Measurements from ENCODE around the gene SLFN11. TPM values are rescaled to one million over a fixed set of nuclear protein-coding genes. Genes with fewer than 3 reads are reported as not detected.
A peak's percentile ranks its signal among the peaks of the same experiment; 100 is the strongest.

Gene SLFN11
- total RNA-seq, 4 donors from 2014 or later = 39.0 to 68.6 (median 55.0) TPM

DNA sequence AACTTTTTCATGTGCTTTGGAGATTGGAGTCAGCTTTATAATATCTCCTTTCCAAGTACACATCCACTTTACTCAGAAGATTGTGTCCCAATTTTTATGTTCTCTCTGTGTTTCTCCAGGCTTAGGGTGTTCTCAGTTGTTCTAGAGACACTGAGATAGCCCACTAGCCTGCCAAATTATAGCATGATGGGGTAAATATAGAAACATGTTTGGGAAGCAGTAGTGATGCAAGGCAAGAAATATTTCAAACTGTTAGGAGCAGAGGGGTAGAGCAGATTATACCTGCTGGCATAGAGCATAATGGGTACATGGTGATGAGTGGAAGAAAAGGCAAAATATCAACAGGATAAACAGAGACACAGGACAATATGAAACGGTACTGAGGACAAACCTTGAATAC, 12.4 kb downstream of the SLFN11 start:
- H3K4me1 ChIP-seq = no peaks in the 10 kb centered on the region
- no peaks in the 10 kb centered on the region for H3K27me3 ChIP-seq
- no peak overlapping the region for H3K4me3 ChIP-seq (replicated peaks in 1 of 3)
- H3K36me3 ChIP-seq = peaks cover 9 to 13% of the 10 kb centered on the region in 2 donors
- intact Hi-C loops (cut with DNase I) = loop anchor here (10.0 kb wide), 1 partner anchor 116 kb away; the partner anchor contains the start of gene SLFN5
- DNase-seq = no peak
- no peak overlapping the region for H3K27ac ChIP-seq
- WGBS, 2 donors = 66 to 80% methylated on average over 1 of the region's 1 CpG
- TF ChIP-seq, protein P1, sequence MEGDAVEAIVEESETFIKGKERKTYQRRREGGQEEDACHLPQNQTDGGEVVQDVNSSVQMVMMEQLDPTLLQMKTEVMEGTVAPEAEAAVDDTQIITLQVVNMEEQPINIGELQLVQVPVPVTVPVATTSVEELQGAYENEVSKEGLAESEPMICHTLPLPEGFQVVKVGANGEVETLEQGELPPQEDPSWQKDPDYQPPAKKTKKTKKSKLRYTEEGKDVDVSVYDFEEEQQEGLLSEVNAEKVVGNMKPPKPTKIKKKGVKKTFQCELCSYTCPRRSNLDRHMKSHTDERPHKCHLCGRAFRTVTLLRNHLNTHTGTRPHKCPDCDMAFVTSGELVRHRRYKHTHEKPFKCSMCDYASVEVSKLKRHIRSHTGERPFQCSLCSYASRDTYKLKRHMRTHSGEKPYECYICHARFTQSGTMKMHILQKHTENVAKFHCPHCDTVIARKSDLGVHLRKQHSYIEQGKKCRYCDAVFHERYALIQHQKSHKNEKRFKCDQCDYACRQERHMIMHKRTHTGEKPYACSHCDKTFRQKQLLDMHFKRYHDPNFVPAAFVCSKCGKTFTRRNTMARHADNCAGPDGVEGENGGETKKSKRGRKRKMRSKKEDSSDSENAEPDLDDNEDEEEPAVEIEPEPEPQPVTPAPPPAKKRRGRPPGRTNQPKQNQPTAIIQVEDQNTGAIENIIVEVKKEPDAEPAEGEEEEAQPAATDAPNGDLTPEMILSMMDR (IDR thresholded peaks at IDR 0.05) = no peak
- no peak for TF ChIP-seq POLR2A (IDR thresholded peaks at IDR 0.05)
- no peaks in the 10 kb centered on the region for H3K9me3 ChIP-seq

DNA sequence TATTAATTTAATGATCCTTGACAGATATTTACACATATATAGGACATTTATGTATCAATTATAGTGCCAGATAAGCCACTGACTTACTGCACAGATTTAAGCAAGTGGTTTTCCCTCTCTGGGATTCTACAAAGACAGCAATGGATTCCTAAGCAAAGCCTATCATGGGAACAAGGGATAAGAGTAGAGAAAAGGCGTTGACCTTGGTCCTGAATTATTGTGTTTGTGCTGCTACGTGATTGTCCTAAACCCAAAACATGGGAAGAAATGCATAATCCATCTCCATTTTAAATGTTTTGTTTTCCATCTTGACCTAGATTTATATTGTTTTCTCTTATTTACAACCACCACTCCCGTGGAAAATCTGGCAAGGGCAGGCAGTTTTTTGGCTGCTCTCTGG, 14.0 kb downstream of the SLFN11 start:
- H3K27ac ChIP-seq = no peak overlapping the region
- peaks cover 13 to 18% of the 10 kb centered on the region in 2 donors for H3K36me3 ChIP-seq
- no peaks in the 10 kb centered on the region for H3K27me3 ChIP-seq
- TF ChIP-seq, protein P1 (IDR thresholded peaks at IDR 0.05) = no peak
- TF ChIP-seq POLR2A (IDR thresholded peaks at IDR 0.05) = no peak
- no peak for DNase-seq
- no peaks in the 10 kb centered on the region for H3K4me1 ChIP-seq
- no peak overlapping the region for H3K4me3 ChIP-seq (replicated peaks in 1 of 3)
- H3K9me3 ChIP-seq = no peaks in the 10 kb centered on the region
- WGBS, 2 donors = 85 to 89% methylated on average over 3 of the region's 3 CpGs
- intact Hi-C loops (cut with DNase I) = no loop called here

DNA sequence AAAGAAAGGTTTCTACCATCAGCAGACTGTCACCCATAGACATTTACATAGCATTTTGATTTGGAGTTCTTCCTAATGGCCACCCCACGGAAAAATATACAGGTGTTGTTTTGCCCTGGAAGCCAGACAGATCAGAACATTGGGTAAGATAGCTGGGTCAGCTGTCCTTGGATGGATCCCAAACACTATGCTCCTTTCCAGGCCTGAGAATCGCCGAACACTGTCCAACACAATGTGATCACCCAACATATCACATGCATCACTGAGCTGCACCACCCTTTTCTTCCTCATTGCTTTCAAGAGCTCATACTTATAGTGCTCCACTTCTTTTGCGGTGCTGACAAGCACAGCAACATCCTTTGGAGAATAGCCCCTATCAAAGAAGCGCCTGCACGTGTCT, 21.1 kb downstream of the SLFN11 start:
- intact Hi-C loops (cut with DNase I) = no loop called here
- H3K27ac ChIP-seq = no peak overlapping the region
- TF ChIP-seq, protein P1 (IDR thresholded peaks at IDR 0.05) = no peak
- no peak for TF ChIP-seq POLR2A (IDR thresholded peaks at IDR 0.05)
- peaks cover 6 to 16% of the 10 kb centered on the region in 2 donors for H3K36me3 ChIP-seq
- 87 to 91% methylated on average over 6 of the region's 6 CpGs for WGBS, 2 donors
- no peaks in the 10 kb centered on the region for H3K9me3 ChIP-seq
- no peak for DNase-seq
- H3K27me3 ChIP-seq = no peaks in the 10 kb centered on the region
- no peak overlapping the region for H3K4me3 ChIP-seq (replicated peaks in 1 of 3)
- no peaks in the 10 kb centered on the region for H3K4me1 ChIP-seq

DNA sequence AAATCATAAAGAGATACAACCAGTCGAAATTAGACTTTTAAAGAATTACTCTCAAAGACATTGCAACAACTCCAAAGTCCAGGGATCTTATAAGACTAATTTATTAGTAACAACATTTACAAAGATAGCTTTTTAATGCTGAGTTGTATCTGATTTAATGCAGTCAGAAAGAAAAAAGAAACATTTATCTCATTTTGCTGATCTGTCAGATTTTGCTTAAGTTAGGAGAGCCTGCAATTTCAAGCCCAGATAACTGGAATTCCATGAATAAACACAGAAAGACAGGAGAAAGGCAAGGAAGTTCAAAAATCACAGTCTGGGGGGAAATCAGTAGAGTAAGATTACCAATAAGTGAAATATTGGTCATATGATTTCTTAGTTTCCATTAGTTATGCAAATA, 22.9 kb downstream of the SLFN11 start:
- Histone ChIP-seq H3K4me3 (replicated peaks in 1 of 3) (no peak overlapping the region), H3K27me3 (no peaks in the 10 kb centered on the region), H3K36me3 (peaks cover 6 to 12% of the 10 kb centered on the region in 2 donors), H3K9me3 (no peaks in the 10 kb centered on the region), H3K27ac (peak overlapping the region in 1 of 3 donors; percentile 25), H3K4me1 (peaks cover 6 to 12% of the 10 kb centered on the region in 2 donors)
- TF ChIP-seq, protein P1 (IDR thresholded peaks at IDR 0.05) = no peak
- TF ChIP-seq POLR2A (IDR thresholded peaks at IDR 0.05) = no peak
- 95 to 96% methylated on average over 1 of the region's 1 CpG for WGBS, 2 donors
- no peak for DNase-seq
- intact Hi-C loops (cut with DNase I) = no loop called here

DNA sequence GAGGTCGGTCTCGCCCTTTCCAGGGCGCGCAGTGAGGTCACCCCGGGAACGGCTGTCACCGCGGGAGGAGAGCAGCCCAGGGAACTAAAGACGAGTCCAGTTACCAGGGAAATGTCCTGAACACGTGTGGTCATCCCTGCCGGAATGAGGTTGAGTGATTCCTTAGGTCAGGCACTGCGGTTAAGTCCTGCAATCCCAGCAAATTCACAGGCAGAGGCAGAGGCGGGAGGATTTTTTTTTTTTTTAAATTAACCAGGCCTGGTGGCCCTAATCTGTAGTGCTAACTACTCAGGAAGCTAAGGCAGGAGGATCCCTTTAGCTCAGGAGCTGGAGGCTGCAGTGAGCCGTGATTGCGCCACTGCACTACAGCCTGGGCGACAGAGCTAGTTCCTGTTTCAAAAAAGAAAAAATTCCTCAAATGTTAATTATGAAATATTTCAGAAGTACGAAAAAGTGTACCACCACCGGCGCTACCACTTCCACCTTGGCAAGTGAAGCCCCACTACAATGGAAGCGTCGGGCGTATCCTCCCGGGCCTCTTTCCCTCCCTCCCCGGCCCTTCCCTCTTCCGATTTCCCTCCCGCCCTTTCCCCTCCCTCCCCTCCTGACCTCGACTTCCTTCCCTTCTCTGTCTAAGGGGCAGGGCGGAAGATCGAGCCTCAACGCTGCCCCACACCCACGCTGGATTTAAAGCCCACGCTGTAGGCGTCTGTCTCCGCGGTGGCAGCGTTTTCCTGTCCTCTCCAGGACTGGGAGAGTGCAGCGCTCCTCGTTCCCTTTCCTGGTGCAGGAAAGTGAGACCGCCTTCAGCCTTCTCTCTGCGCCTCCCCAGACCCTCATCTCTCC, 27.3 kb downstream of the SLFN11 start:
- no peaks in the 10 kb centered on the region for H3K9me3 ChIP-seq
- 3 to 6% methylated on average over 40 of the region's 40 CpGs for WGBS, 2 donors
- peak overlapping the region; percentile 50 to 59 (median 53) for H3K27ac ChIP-seq
- H3K36me3 ChIP-seq = no peaks in the 10 kb centered on the region
- no peaks in the 10 kb centered on the region for H3K27me3 ChIP-seq
- H3K4me3 ChIP-seq (replicated peaks in 1 of 3) = peak overlapping the region in 2 of 3 donors; percentile 18 to 37
- intact Hi-C loops (cut with DNase I) = no loop called here
- DNase-seq = peak; percentile 47 to 51
- peaks cover 8 to 14% of the 10 kb centered on the region in 2 donors for H3K4me1 ChIP-seq
- TF ChIP-seq POLR2A (IDR thresholded peaks at IDR 0.05) = no peak
- TF ChIP-seq, protein P1 (IDR thresholded peaks at IDR 0.05) = no peak
